Chondrocyte (in vitro differentiated cells): Measurements from ENCODE around the gene TIPARP. TPM values are rescaled to one million over a fixed set of nuclear protein-coding genes. Genes with fewer than 3 reads are reported as not detected.

ENCODE experiments used
- DNase-seq: peaks from one replicate; pipeline ENCODE4 v3.0.0; 2021; ENCODE audit warnings: mixed read lengths, low spot score
- H3K27ac Mint-ChIP-seq: one replicate; pipeline ENCODE4 v1.8.0; 2021; ENCODE audit warnings: mild to moderate bottlenecking, moderate library complexity, mixed read lengths; ENCODE audit not compliant: unreplicated experiment
- H3K27me3 Mint-ChIP-seq: 2 replicates; pipeline ENCODE4 v1.8.0; 2021; ENCODE audit warnings: low read depth, mixed read lengths
- H3K36me3 Mint-ChIP-seq: 2 replicates; pipeline ENCODE4 v1.8.0; 2021; ENCODE audit warnings: low read depth, mixed read lengths
- H3K4me1 Mint-ChIP-seq: 2 replicates; pipeline ENCODE4 v1.8.0; 2021; ENCODE audit warnings: low read depth, mild to moderate bottlenecking, mixed read lengths
- H3K4me3 Mint-ChIP-seq: one replicate; pipeline ENCODE4 v1.8.0; 2021; ENCODE audit warnings: mild to moderate bottlenecking, moderate library complexity, mixed read lengths; ENCODE audit not compliant: unreplicated experiment
- H3K9me3 Mint-ChIP-seq: 2 replicates; pipeline ENCODE4 v1.8.0; 2021; ENCODE audit warnings: low read depth, mixed read lengths
- total RNA-seq: library from RNA; stranded (reverse); gene quantifications from 3 replicates; pipeline ENCODE4 v1.2.1, GENCODE V29; 2021
- TF ChIP-seq, protein P1 (sequence below): fragments of 200-600 bp; sonication (generic); IDR thresholded peaks from 2 replicates; pipeline ENCODE4 v1.5.0; 2021; ENCODE audit warnings: antibody characterized with exemption, mild to moderate bottlenecking, moderate library complexity

TIPARP gene
- total RNA-seq, 1 donor from 2014 or later, result 65.3 TPM

DNA sequence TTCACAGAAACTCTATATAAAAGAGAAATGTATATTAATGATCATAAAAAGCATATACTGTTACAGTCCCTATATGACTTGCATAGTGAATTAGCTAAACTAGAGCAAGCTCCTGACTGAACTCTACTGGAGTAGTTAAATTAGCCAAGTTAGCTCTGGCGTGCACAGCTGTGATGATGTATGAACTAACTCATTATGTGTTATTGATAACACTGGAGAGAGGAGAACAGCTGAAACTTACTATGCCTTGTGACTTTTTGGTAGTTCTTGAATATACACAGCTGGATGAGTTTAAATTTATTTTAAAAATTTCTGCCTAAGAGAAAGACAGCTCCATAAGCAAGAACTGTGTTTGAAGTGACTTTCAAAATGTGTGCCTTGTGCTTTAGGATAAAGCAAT is 8.1 kb downstream of the TIPARP start:
- H3K4me1 Mint-ChIP-seq, result peaks cover 90% of the 10 kb centered on the region
- peaks cover 32% of the 10 kb centered on the region for H3K36me3 Mint-ChIP-seq
- H3K27me3 Mint-ChIP-seq, result no peaks in the 10 kb centered on the region
- no peak for DNase-seq
- H3K4me3 Mint-ChIP-seq, result no peak overlapping the region
- TF ChIP-seq, protein P1, sequence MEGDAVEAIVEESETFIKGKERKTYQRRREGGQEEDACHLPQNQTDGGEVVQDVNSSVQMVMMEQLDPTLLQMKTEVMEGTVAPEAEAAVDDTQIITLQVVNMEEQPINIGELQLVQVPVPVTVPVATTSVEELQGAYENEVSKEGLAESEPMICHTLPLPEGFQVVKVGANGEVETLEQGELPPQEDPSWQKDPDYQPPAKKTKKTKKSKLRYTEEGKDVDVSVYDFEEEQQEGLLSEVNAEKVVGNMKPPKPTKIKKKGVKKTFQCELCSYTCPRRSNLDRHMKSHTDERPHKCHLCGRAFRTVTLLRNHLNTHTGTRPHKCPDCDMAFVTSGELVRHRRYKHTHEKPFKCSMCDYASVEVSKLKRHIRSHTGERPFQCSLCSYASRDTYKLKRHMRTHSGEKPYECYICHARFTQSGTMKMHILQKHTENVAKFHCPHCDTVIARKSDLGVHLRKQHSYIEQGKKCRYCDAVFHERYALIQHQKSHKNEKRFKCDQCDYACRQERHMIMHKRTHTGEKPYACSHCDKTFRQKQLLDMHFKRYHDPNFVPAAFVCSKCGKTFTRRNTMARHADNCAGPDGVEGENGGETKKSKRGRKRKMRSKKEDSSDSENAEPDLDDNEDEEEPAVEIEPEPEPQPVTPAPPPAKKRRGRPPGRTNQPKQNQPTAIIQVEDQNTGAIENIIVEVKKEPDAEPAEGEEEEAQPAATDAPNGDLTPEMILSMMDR, result no peak
- H3K27ac Mint-ChIP-seq, result peak overlapping the region; percentile 88
- H3K9me3 Mint-ChIP-seq, result no peaks in the 10 kb centered on the region

DNA sequence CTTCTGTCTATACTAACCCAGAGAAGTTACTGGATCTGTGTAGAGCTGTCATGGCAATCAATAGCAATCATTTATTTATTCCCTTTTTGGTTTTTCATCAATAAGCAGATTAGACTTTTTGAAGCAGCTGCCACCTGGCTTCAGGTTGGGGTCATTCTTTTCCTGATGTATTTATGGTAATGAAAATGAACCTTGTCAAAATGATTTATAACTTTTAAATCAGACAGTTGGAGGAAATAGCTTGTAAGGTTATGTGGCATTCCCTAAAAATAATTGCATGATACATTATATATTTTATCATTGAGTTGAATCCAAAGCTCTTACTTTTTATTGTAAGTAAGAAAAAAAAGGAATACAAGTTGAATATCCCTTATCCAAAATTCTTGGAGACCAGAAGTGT is 8.6 kb downstream of the TIPARP start:
- Mint-ChIP-seq H3K4me1 (peaks cover 90% of the 10 kb centered on the region), H3K9me3 (no peaks in the 10 kb centered on the region), H3K4me3 (no peak overlapping the region), H3K36me3 (peaks cover 27% of the 10 kb centered on the region), H3K27ac (peak overlapping the region; percentile 88), H3K27me3 (no peaks in the 10 kb centered on the region)
- TF ChIP-seq, protein P1, result peak; percentile 20
- no peak for DNase-seq

DNA sequence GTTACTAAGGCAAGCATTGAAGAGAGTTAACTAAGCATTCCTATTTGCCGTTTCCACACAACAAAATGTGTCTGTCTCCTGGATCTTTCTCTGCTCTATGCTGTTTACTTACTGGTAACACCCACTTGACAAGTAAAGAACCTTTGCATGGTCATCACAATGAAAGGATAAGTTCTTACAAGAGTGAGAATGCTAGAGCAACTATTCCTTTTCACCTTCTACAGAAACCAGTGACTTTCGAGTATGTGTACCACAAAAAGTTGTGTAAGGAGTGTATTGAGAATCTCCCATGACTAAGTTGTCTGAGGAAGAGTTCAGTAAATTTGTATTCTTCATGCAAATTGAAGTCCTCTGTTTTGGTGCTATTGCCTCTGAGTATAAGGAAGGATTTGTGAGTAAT is 10.8 kb downstream of the TIPARP start:
- Mint-ChIP-seq H3K27me3 (no peaks in the 10 kb centered on the region), H3K4me3 (no peak overlapping the region), H3K27ac (peak overlapping the region; percentile 72), H3K9me3 (no peaks in the 10 kb centered on the region), H3K36me3 (peaks cover 23% of the 10 kb centered on the region), H3K4me1 (peaks cover 94% of the 10 kb centered on the region)
- TF ChIP-seq, protein P1, result no peak
- no peak for DNase-seq

DNA sequence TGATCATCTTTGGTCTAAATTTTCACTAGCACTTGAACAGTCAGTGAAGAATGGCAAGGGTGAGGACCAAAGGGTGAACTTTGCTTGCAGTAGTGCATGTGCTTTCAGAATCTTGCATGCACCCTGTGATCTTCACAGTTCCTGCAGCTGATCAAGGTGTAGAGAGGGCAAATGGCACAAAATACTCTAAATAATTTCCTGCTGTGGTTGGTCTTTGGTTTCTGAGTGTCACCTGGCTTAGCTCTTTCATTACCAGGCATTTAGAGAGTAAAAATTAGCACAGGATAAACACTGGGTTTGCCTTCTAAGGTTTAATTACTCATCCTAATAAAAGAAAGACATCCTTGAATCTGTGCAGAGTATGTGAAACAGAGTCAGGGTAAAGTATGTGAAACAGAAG is 11.4 kb downstream of the TIPARP start:
- Mint-ChIP-seq H3K4me1 (peaks cover 94% of the 10 kb centered on the region), H3K27me3 (no peaks in the 10 kb centered on the region), H3K36me3 (peaks cover 18% of the 10 kb centered on the region), H3K27ac (peak overlapping the region; percentile 72), H3K4me3 (no peak overlapping the region), H3K9me3 (no peaks in the 10 kb centered on the region)
- TF ChIP-seq, protein P1, result no peak
- DNase-seq, result no peak

DNA sequence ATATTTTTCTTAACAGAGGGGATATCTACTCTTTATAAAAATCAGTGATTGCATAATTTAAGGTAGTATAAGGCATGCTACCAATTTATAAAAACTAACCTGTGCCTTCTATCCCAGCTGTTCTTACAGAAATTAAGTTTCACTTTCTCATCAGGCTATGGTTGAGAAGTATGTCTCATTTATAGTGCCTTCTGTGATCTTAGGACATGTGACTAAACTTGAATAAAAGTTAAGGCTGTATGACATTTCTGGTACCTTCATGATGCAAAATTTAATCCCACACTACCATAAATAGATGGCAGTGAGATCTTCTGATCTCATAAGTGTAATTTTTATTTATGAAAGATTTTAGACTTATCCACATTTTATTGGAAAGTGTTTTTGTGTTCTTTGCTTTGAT is 12.6 kb downstream of the TIPARP start:
- DNase-seq, result no peak

More for the DNA sequence above, 12.6 kb downstream of the TIPARP start:
- TF ChIP-seq, protein P1, result no peak
- Mint-ChIP-seq H3K36me3 (peaks cover 11% of the 10 kb centered on the region), H3K27me3 (no peaks in the 10 kb centered on the region), H3K27ac (peak overlapping the region; percentile 58), H3K4me3 (no peak overlapping the region), H3K4me1 (peaks cover 94% of the 10 kb centered on the region), H3K9me3 (no peaks in the 10 kb centered on the region)
